Lung microvascular endothelial cell (primary cell): ENCODE measurements around the gene TUSC2. TPM values are rescaled to one million over a fixed set of nuclear protein-coding genes. Genes with fewer than 3 reads are reported as not detected.

ENCODE experiments used
- DNase-seq, 2 donors: peaks; one replicate each; pipeline versions ENCODE4 v3.0.0 to v3.0.0-alpha.2; 2010; ENCODE audit warnings: low read depth in 2 of 2
- total RNA-seq: library from RNA; depleted of rRNA; stranded (reverse); fragments of >200 nt; gene quantifications from 2 replicates; pipeline ENCODE4 v1.2.1, GENCODE V29; 2014

TUSC2 gene
- total RNA-seq, 1 donor from 2014 or later = 22.8 TPM

DNA sequence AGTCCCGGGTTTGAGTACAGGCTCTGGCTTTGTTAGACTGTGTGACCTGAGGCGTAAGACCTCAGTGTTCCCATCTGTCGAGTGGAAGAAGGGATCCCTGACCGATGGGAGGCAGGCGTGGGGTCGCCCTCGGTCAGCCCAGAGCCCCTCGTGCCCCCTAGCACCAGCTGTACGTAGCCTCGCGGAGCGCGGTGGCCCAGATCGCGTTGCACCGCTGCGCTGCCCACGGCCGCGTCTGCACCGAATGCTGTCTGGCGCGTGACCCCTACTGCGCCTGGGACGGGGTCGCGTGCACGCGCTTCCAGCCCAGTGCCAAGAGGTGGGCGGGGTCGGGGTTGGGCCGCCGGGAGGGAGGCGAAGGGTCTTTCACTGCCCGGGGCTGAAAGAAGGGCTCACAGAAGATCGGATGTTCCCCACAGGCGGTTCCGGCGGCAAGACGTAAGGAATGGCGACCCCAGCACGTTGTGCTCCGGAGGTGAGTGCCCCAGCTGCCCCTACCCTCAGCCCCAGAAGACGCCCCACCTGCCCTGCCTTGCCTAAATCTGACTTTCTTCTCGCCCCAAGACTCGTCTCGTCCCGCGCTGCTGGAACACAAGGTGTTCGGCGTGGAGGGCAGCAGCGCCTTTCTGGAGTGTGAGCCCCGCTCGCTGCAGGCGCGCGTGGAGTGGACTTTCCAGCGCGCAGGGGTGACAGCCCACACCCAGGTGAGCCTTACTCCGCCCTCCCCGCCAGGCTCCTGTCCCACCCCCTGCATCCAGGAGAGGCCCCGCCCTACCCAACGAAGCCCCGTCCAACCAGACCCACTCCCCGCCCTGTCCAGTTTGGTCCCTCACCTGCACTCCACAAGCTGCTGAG is 52.7 kb downstream of the TUSC2 start:
- peak in 1 of 2 donors; percentile 32 for DNase-seq

Other genes with a start within 250 kb of the TUSC2 start
- gene RBM5, start 239.3 kb downstream of the TUSC2 start, total RNA-seq = 84.3 and 152 TPM in 2 replicates
- 8.3 and 16.1 TPM in 2 replicates for gene SEMA3F, start 172.9 kb downstream of the TUSC2 start, total RNA-seq
- gene GNAT1, start 136.6 kb downstream of the TUSC2 start, total RNA-seq = not detected in 2 replicates
- gene SLC38A3, start 123.0 kb downstream of the TUSC2 start, total RNA-seq = under 0.01 TPM in 1 of 2 replicates, not detected in the other
- gene GNAI2, start 92.0 kb downstream of the TUSC2 start, total RNA-seq = 415 and 488 TPM in 2 replicates
- 0.44 and 0.60 TPM in 2 replicates for gene SEMA3B, start 59.1 kb downstream of the TUSC2 start, total RNA-seq
- gene LSMEM2, start 49.1 kb downstream of the TUSC2 start, total RNA-seq = not detected in 2 replicates
- gene IFRD2, start 35.8 kb downstream of the TUSC2 start, total RNA-seq = 78.7 and 104 TPM in 2 replicates
- gene HYAL3, start 28.8 kb downstream of the TUSC2 start, total RNA-seq = 12.9 and 26.2 TPM in 2 replicates
- 3.1 and 3.6 TPM in 2 replicates for gene NAA80, start 28.8 kb downstream of the TUSC2 start, total RNA-seq
- 3.1 and 5.8 TPM in 2 replicates for gene HYAL1, start 24.6 kb downstream of the TUSC2 start, total RNA-seq
- 404 and 600 TPM in 2 replicates for gene HYAL2, start 5.5 kb downstream of the TUSC2 start, total RNA-seq
- 12.0 and 20.6 TPM in 2 replicates for gene RASSF1, start 12.6 kb upstream of the TUSC2 start, total RNA-seq
- 0.20 and 0.22 TPM in 2 replicates for gene ZMYND10, start 17.5 kb upstream of the TUSC2 start, total RNA-seq
- gene NPRL2, start 22.6 kb upstream of the TUSC2 start, total RNA-seq = 12.0 and 17.3 TPM in 2 replicates
- gene CYB561D2, start 22.6 kb upstream of the TUSC2 start, total RNA-seq = 15.5 and 21.6 TPM in 2 replicates
- gene TMEM115, start 31.3 kb upstream of the TUSC2 start, total RNA-seq = 27.7 and 44.4 TPM in 2 replicates
- under 0.01 TPM in 1 of 2 replicates, not detected in the other for gene CACNA2D2, start 175.4 kb upstream of the TUSC2 start, total RNA-seq
- gene C3orf18, start 239.5 kb upstream of the TUSC2 start, total RNA-seq = 0.87 and 1.4 TPM in 2 replicates
- gene HEMK1, start 241.3 kb upstream of the TUSC2 start, total RNA-seq = 2.6 and 2.8 TPM in 2 replicates